Fibroblast of lung (primary cell): ENCODE results near the gene NUDT22. TPM values are rescaled to one million over a fixed set of nuclear protein-coding genes. Genes with fewer than 3 reads are reported as not detected.

Source experiments
- DNase-seq, 2 donors: peaks; one replicate each; pipeline versions ENCODE4 v3.0.0 to v3.0.0-alpha.2; 2010; ENCODE audit warnings: low read depth in 2 of 2
- H2AFZ ChIP-seq: 2 replicates; pipeline ENCODE4 v1.5.1; 2012; ENCODE audit warnings: low read length, control low read depth, inconsistent platforms
- H3K27ac ChIP-seq: 2 replicates; pipeline ENCODE4 v1.5.1; 2011; ENCODE audit warnings: low read length, control low read depth; ENCODE audit not compliant: insufficient read depth
- H3K27me3 ChIP-seq: 2 replicates; pipeline ENCODE4 v1.5.1; 2011; ENCODE audit warnings: mild to moderate bottlenecking, low read length; ENCODE audit not compliant: control insufficient read depth, insufficient read depth
- H3K36me3 ChIP-seq: 2 replicates; pipeline ENCODE4 v1.5.1; 2011; ENCODE audit warnings: low read length; ENCODE audit not compliant: control insufficient read depth, insufficient read depth
- H3K4me1 ChIP-seq: 2 replicates; pipeline ENCODE4 v1.5.1; 2011; ENCODE audit warnings: low read length; ENCODE audit not compliant: control insufficient read depth, insufficient read depth; ENCODE audit errors: extremely low read depth
- H3K4me2 ChIP-seq: 2 replicates; pipeline ENCODE4 v1.5.1; 2011; ENCODE audit warnings: low read length, control low read depth; ENCODE audit not compliant: insufficient read depth; ENCODE audit errors: extremely low read depth
- H3K4me3 ChIP-seq, 4 experiments: fragments of 200-600 bp in 1 of 4; sonication (generic) in 1 of 4; replicated peaks in 1 of 4; 2 replicates each; pipeline ENCODE4 v1.5.1; 2011 to 2016; ENCODE audit warnings: low read length in 4 of 4, low read depth in 3 of 4, mild to moderate bottlenecking in 3 of 4, control low read depth in 2 of 4, inconsistent platforms in 1 of 4, mixed read lengths in 1 of 4; ENCODE audit not compliant: insufficient read depth in 1 of 4; ENCODE audit errors: control extremely low read depth in 1 of 4
- H3K79me2 ChIP-seq: 2 replicates; pipeline ENCODE4 v1.5.1; 2012; ENCODE audit warnings: mild to moderate bottlenecking, low read length, inconsistent platforms; ENCODE audit not compliant: control insufficient read depth, insufficient read depth
- H3K9ac ChIP-seq: 2 replicates; pipeline ENCODE4 v1.5.1; 2011; ENCODE audit warnings: mild to moderate bottlenecking, low read length, control low read depth; ENCODE audit not compliant: insufficient read depth
- H3K9me3 ChIP-seq: 2 replicates; pipeline ENCODE4 v1.5.1; 2012; ENCODE audit warnings: low read depth, low read length; ENCODE audit not compliant: control insufficient read depth, insufficient read depth
- H4K20me1 ChIP-seq: 2 replicates; pipeline ENCODE4 v1.5.1; 2011; ENCODE audit warnings: low read length; ENCODE audit not compliant: control insufficient read depth, insufficient read depth; ENCODE audit errors: extremely low read depth
- CTCF ChIP-seq, 2 donors: IDR thresholded peaks in 1 of 2; conservative IDR thresholded peaks in 1 of 2; 1 replicate in 1 of 2; 2 replicates in 1 of 2; pipeline ENCODE4 v1.5.1; 2011 to 2012; ENCODE audit warnings: low read length in 2 of 2, control low read depth in 1 of 2, inconsistent platforms in 1 of 2, low read depth in 1 of 2, mild to moderate bottlenecking in 1 of 2
- EZH2 ChIP-seq: IDR thresholded peaks from 2 replicates; pipeline ENCODE4 v1.5.1; 2012; ENCODE audit warnings: low read length, control low read depth, mild to moderate bottlenecking; ENCODE audit errors: missing control alignments
- polyA plus RNA-seq, 2 donors: library from polyadenylated mRNA; depleted of rRNA in 1 of 2; stranded (reverse) in 1 of 2; unstranded in 1 of 2; fragments of >200 nt; gene quantifications; 2 replicates each; pipeline ENCODE4 v1.2.1, GENCODE V29; 2011 to 2012; ENCODE audit warnings: missing spikeins in 1 of 2
- total RNA-seq: library from RNA; depleted of rRNA; stranded (reverse); fragments of >200 nt; gene quantifications from 2 replicates; pipeline ENCODE4 v1.2.1, GENCODE V29; 2014

NUDT22 gene
- total and polyA plus RNA-seq, 2 donors (not counting 1 experiment from before 2014, with no cell fraction given), result 18.5 to 71.5 TPM

- TF ChIP-seq CTCF (conservative IDR thresholded peaks at IDR 0.05 in 1 of 2, IDR thresholded peaks at IDR 0.05 in 1 of 2; ENCODE audit: low read depth in 1 of 2, low read length in 2 of 2) (no peak), EZH2 (no peak)
- H2AFZ ChIP-seq, result no peak overlapping the region
- no peak overlapping the region for H3K4me2 ChIP-seq
- H4K20me1 ChIP-seq, result no peaks in the 10 kb centered on the region
- H3K36me3 ChIP-seq, result peaks cover 32% of the 10 kb centered on the region
- H3K9me3 ChIP-seq, result no peaks in the 10 kb centered on the region
- peaks cover 24% of the 10 kb centered on the region for H3K79me2 ChIP-seq
- H3K27ac ChIP-seq, result no peak overlapping the region
- peaks cover 3% of the 10 kb centered on the region for H3K4me1 ChIP-seq
- no peak overlapping the region for H3K9ac ChIP-seq
- no peak for DNase-seq
- no peaks in the 10 kb centered on the region for H3K27me3 ChIP-seq
- H3K4me3 ChIP-seq, result no peak overlapping the region
Observed at GRCh38 chr11:64256300-64256699, 30.2 kb downstream of the NUDT22 start.

- Histone ChIP-seq H3K9me3 (no peaks in the 10 kb centered on the region), H3K4me3 (no peak overlapping the region), H3K79me2 (peaks cover 7% of the 10 kb centered on the region), H3K36me3 (peaks cover 45% of the 10 kb centered on the region), H3K4me1 (no peaks in the 10 kb centered on the region), H3K9ac (no peak overlapping the region), H3K27ac (no peak overlapping the region), H4K20me1 (no peaks in the 10 kb centered on the region), H3K27me3 (no peaks in the 10 kb centered on the region), H2AFZ (no peak overlapping the region), H3K4me2 (no peak overlapping the region)
- no peak for DNase-seq
- no peak for TF ChIP-seq EZH2
- no peak for TF ChIP-seq CTCF (conservative IDR thresholded peaks at IDR 0.05 in 1 of 2, IDR thresholded peaks at IDR 0.05 in 1 of 2; ENCODE audit: low read depth in 1 of 2, low read length in 2 of 2)
Observed at GRCh38 chr11:64258356-64258755, 32.3 kb downstream of the NUDT22 start.

- Histone ChIP-seq H3K27ac (no peak overlapping the region), H3K4me2 (no peak overlapping the region), H3K27me3 (no peaks in the 10 kb centered on the region), H4K20me1 (no peaks in the 10 kb centered on the region), H3K4me1 (no peaks in the 10 kb centered on the region), H3K36me3 (peaks cover 48% of the 10 kb centered on the region), H3K9ac (no peak overlapping the region), H3K79me2 (peaks cover under 1% of the 10 kb centered on the region), H3K9me3 (no peaks in the 10 kb centered on the region), H2AFZ (no peak overlapping the region), H3K4me3 (no peak overlapping the region)
- TF ChIP-seq CTCF (conservative IDR thresholded peaks at IDR 0.05 in 1 of 2, IDR thresholded peaks at IDR 0.05 in 1 of 2; ENCODE audit: low read depth in 1 of 2, low read length in 2 of 2) (no peak), EZH2 (no peak)
- no peak for DNase-seq
Observed at GRCh38 chr11:64258946-64259532, 33.0 kb downstream of the NUDT22 start.
